Epithelial cell of proximal tubule (primary cell): ENCODE measurements around the gene AKAP13. TPM values are rescaled to one million over a fixed set of nuclear protein-coding genes. Genes with fewer than 3 reads are reported as not detected.
"Not testable (repeated sequence)": the region's sequence is repeated elsewhere in the genome, so short reads cannot be mapped to it uniquely, and the experiment has no call there.

Experiments used
- DNase-seq: peaks from one replicate; pipeline ENCODE4 v3.0.0-alpha.2; 2011; ENCODE audit warnings: low read depth
- H3K4me3 ChIP-seq: 2 replicates; pipeline ENCODE4 v1.5.1; 2011; ENCODE audit warnings: low read depth, mild to moderate bottlenecking, low read length
- total RNA-seq: library from RNA; depleted of rRNA; stranded (reverse); fragments of >200 nt; gene quantifications from 2 replicates; pipeline ENCODE4 v1.2.3, GENCODE V29; 2015
- TF ChIP-seq, protein P1 (sequence below): conservative IDR thresholded peaks from 2 replicates; pipeline ENCODE4 v1.5.1; 2012; ENCODE audit warnings: low read depth, mild to moderate bottlenecking, low read length

Gene AKAP13
- total RNA-seq, 1 donor from 2014 or later = 40.9 TPM

DNA sequence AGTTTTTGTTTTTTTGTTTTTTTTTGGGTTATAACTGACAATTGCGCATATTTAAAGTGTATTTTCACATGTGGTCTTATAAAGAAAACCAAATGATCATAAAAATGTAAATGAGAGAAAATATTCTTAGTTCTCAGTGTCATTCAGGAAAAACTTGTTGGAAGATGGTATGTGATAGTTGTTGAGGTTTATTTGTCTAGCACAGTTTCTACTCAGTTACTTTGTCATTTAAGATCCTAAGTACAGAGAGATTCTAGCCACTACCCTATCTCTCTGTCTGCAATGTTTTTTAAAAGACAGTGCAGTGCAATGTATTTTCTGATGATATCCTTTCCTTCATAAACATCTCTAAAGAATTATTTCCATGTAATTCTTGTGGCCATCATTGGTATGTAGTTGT lies 46.1 kb downstream of the AKAP13 start:
- TF ChIP-seq, protein P1, sequence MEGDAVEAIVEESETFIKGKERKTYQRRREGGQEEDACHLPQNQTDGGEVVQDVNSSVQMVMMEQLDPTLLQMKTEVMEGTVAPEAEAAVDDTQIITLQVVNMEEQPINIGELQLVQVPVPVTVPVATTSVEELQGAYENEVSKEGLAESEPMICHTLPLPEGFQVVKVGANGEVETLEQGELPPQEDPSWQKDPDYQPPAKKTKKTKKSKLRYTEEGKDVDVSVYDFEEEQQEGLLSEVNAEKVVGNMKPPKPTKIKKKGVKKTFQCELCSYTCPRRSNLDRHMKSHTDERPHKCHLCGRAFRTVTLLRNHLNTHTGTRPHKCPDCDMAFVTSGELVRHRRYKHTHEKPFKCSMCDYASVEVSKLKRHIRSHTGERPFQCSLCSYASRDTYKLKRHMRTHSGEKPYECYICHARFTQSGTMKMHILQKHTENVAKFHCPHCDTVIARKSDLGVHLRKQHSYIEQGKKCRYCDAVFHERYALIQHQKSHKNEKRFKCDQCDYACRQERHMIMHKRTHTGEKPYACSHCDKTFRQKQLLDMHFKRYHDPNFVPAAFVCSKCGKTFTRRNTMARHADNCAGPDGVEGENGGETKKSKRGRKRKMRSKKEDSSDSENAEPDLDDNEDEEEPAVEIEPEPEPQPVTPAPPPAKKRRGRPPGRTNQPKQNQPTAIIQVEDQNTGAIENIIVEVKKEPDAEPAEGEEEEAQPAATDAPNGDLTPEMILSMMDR = no peak
- H3K4me3 ChIP-seq = no peak overlapping the region
- DNase-seq = no peak

DNA sequence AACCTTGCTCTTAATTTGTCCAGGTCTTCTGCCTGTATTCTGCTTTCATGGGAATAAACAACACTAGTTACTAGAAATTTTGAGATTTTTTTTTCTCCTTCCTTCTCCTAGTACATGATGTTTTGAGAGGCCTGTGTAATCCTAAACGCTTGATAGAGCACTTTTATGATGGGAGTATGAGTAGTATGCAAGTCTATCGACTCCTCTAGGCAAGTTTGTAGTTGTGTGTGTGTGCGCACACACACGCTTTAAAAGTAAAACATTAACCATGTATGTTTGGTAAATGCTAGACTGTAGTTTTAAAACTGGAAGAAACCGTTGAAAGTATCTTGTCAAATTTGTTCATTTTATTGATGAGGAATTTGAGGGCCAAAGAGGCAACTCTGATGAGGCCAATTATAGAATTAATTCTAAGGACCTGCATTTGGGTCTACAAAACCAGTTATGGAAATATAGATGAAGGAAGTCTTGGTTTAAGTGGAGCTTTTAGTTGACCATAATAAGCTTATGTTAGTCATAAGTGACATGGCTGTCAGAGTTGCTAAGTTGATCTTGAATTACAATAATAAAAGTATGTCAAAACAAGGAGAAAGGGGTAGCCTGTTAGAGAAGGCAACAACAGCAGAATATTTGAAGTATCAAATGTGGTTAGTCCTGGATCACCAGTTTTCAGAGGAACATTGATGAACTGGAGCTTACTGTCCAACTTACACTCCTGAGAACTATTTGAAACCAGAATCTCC lies 47.1 kb downstream of the AKAP13 start:
- DNase-seq = no peak
- H3K4me3 ChIP-seq = no peak overlapping the region
- TF ChIP-seq, protein P1 = no peak

DNA sequence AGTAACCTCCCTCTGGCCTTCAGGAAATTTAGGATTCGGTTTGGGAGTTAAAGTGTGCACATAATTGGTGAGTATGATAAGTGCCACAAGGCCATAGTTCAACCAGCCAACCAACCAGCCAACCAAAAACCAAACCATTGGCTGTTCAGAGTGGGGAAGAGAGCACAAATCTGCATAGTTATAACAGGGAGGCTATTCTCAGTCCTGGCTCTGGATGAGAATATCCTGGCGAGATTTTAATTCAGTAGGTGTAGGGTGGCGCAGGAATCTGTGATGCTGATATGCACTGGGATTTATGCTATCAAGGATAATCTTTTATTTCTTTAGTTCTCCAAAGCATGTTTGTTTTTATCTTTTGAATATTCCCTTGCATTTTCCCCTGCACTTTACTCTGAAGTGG lies 49.1 kb downstream of the AKAP13 start:
- no peak for DNase-seq
- TF ChIP-seq, protein P1 = no peak
- no peak overlapping the region for H3K4me3 ChIP-seq

GRCh38 chr15:85430406-85431204 lies 50.2 kb downstream of the AKAP13 start:
- no peak for DNase-seq
- TF ChIP-seq, protein P1 = no peak
- no peak overlapping the region for H3K4me3 ChIP-seq

DNA sequence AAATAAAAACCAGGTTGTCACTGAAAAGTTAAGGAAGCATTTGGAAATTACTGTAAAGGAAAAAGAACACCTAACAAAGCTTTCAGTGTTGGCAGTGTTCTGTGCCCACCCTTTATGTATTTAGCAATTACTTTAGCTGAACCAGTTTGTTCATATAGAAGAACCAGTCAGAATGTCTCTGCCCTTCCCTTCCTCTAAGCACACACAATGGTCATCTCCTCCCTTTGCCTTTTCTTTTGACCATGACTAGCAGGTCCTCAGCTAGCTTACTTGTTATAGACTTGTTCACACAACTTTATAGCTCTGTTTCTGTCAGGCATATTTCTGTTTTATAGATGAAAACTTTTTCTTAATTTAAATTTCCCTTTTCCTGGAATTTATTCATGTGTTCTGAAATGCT lies 59.6 kb downstream of the AKAP13 start:
- TF ChIP-seq, protein P1 = no peak
- no peak overlapping the region for H3K4me3 ChIP-seq
- DNase-seq = no peak

DNA sequence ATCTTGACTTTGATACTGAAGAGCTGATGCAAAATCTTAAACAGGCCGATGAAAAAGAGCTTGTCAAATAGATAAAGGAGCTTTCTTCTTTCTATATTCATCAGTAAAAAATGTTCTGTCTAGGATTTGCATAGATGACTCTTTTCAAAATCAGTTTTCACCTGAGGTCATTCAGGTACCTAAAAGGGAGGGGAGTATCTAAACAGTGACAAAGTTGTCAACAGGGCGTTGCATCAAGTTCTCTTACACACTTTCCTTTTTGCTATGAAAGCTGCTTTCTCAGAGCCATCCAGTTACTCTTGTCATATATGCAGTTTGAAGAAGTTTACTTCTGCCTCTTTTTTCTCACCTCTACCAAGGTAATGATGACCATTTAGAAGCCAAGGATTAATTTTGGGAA lies 60.0 kb downstream of the AKAP13 start:
- DNase-seq = no peak

DNA sequence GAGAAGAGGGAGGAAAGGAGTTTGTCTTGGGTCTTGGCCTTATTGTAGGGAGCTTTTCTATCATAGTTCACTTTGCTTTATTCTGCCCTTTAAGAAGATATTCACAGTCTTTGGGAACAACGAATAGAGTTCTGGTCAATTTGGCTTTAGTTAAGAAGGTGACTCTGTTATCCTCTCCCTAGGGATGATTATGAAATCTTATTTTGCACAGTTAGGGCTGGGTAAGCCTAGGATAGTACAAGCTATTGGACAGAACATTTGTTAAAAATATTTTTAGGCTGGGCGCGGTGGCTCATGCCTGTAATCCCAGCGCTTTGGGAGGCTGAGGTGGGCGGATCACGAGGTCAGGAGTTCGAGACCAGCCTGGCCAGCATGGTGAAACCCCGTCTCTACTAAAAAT lies 61.5 kb downstream of the AKAP13 start:
- H3K4me3 ChIP-seq, DNase-seq: not testable (repeated sequence)

More for the DNA sequence above, 60.0 kb downstream of the AKAP13 start:
- TF ChIP-seq, protein P1 = no peak
- H3K4me3 ChIP-seq = no peak overlapping the region
